Astrocyte (in vitro differentiated cells and primary cell): ENCODE data around the gene SORL1. TPM values are rescaled to one million over a fixed set of nuclear protein-coding genes. Genes with fewer than 3 reads are reported as not detected.
A peak's percentile ranks its signal among the peaks of the same experiment; 100 is the strongest.

Experiments used
- DNase-seq: peaks from one replicate; pipeline ENCODE4 v3.0.0-alpha.2; 2010; ENCODE audit warnings: low read depth
- FAIRE-seq: peaks from 2 replicates; lab custom pipeline; 2011; peaks lifted over from hg19 to GRCh38; lab: Jason Lieb, UNC
- H2AFZ ChIP-seq: 2 replicates; pipeline ENCODE4 v1.6.0; 2012; ENCODE audit warnings: low read depth, low read length, inconsistent platforms
- H3K27ac ChIP-seq: 2 replicates; pipeline ENCODE4 v1.5.1; 2011; ENCODE audit warnings: low read depth, low read length, inconsistent platforms
- H3K27me3 ChIP-seq: 2 replicates; pipeline ENCODE4 v1.6.0; 2011; ENCODE audit warnings: low read length, inconsistent platforms; ENCODE audit not compliant: insufficient read depth
- H3K36me3 ChIP-seq: 2 replicates; pipeline ENCODE4 v1.5.1; 2011; ENCODE audit warnings: low read length, inconsistent platforms; ENCODE audit not compliant: insufficient read depth
- H3K4me1 ChIP-seq: 2 replicates; pipeline ENCODE4 v1.5.1; 2011; ENCODE audit warnings: low read length, inconsistent platforms; ENCODE audit not compliant: insufficient read depth
- H3K4me2 ChIP-seq: 2 replicates; pipeline ENCODE4 v1.6.0; 2012; ENCODE audit warnings: low read length, inconsistent platforms
- H3K4me3 ChIP-seq: 2 replicates; pipeline ENCODE4 v1.5.1; 2011; ENCODE audit warnings: low read depth, mild to moderate bottlenecking, low read length, inconsistent platforms; ENCODE audit not compliant: insufficient read depth
- H3K79me2 ChIP-seq: 2 replicates; pipeline ENCODE4 v1.6.0; 2012; ENCODE audit warnings: mild to moderate bottlenecking, low read length, inconsistent platforms; ENCODE audit not compliant: insufficient read depth
- H3K9ac ChIP-seq: 2 replicates; pipeline ENCODE4 v1.6.0; 2012; ENCODE audit warnings: mild to moderate bottlenecking, low read length, inconsistent platforms
- H3K9me3 ChIP-seq: 2 replicates; pipeline ENCODE4 v1.5.1; 2012; ENCODE audit warnings: low read depth, mild to moderate bottlenecking, low read length, inconsistent platforms; ENCODE audit not compliant: insufficient read depth
- H4K20me1 ChIP-seq: 2 replicates; pipeline ENCODE4 v1.6.0; 2012; ENCODE audit warnings: low read length, inconsistent platforms; ENCODE audit not compliant: insufficient read depth
- H3K27ac Mint-ChIP-seq: one replicate; pipeline ENCODE4 v1.8.0; 2021; ENCODE audit warnings: mild to moderate bottlenecking, mixed read lengths; ENCODE audit not compliant: unreplicated experiment
- H3K27me3 Mint-ChIP-seq: one replicate; pipeline ENCODE4 v1.8.0; 2021; ENCODE audit warnings: low read depth, mixed read lengths; ENCODE audit not compliant: unreplicated experiment
- H3K36me3 Mint-ChIP-seq: one replicate; pipeline ENCODE4 v1.8.0; 2021; ENCODE audit warnings: low read depth, mixed read lengths; ENCODE audit not compliant: unreplicated experiment
- H3K4me1 Mint-ChIP-seq: one replicate; pipeline ENCODE4 v1.8.0; 2021; ENCODE audit warnings: low read depth, mixed read lengths; ENCODE audit not compliant: unreplicated experiment
- H3K4me3 Mint-ChIP-seq: one replicate; pipeline ENCODE4 v1.8.0; 2021; ENCODE audit warnings: mild to moderate bottlenecking, moderate library complexity, mixed read lengths; ENCODE audit not compliant: unreplicated experiment
- H3K9me3 Mint-ChIP-seq: one replicate; pipeline ENCODE4 v1.8.0; 2021; ENCODE audit warnings: mild to moderate bottlenecking, mixed read lengths; ENCODE audit not compliant: unreplicated experiment
- CTCF ChIP-seq: IDR thresholded peaks from 2 replicates; pipeline ENCODE4 v1.5.1; 2011; ENCODE audit warnings: low read depth, mild to moderate bottlenecking, inconsistent platforms, low read length, moderate library complexity; ENCODE audit not compliant: insufficient read depth
- EZH2 ChIP-seq: IDR thresholded peaks from 2 replicates; pipeline ENCODE4 v1.6.1; 2012; ENCODE audit warnings: mild to moderate bottlenecking, low read length, inconsistent platforms; ENCODE audit not compliant: insufficient read depth
- total RNA-seq: library from RNA; stranded (reverse); gene quantifications from 2 replicates; pipeline ENCODE4 v1.2.1, GENCODE V29; 2021

Gene SORL1
- total RNA-seq, 1 donor from 2014 or later, result 4.1 TPM

DNA sequence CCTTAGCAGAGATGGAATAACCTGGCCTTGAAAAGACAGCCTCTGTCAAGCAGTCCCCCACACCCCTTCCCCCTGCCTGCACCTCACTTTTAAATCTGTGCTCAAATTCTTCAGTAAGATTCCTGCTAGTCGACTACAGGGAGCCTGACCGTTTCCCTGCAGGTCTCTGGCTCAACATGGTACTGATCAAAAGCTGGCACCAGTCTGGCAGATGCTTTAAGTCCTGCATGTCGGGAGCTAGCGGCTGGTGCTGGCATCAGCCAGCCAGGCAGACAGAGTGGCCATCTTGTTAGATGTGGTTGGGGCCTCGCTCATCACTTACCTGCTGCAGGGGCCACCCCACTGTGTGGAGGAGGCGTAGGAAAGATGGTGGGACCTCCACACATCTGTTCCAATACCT is 205.0 kb downstream of the SORL1 start:
- Mint-ChIP-seq H3K27ac (peak overlapping the region; percentile 26), H3K36me3 (no peaks in the 10 kb centered on the region), H3K4me3 (no peak overlapping the region), H3K4me1 (peaks cover 22% of the 10 kb centered on the region), H3K9me3 (no peaks in the 10 kb centered on the region), H3K27me3 (peaks cover 2% of the 10 kb centered on the region)
- peak overlapping the region; percentile 98 for H3K27ac ChIP-seq
- H3K79me2 ChIP-seq, result no peaks in the 10 kb centered on the region
- H2AFZ ChIP-seq, result peak overlapping the region; percentile 3
- H3K4me3 ChIP-seq, result no peak overlapping the region
- H3K4me1 ChIP-seq, result peaks cover 30% of the 10 kb centered on the region
- no peak for TF ChIP-seq CTCF
- no peak for TF ChIP-seq EZH2
- no peaks in the 10 kb centered on the region for H3K36me3 ChIP-seq
- H4K20me1 ChIP-seq, result no peaks in the 10 kb centered on the region
- H3K27me3 ChIP-seq, result no peaks in the 10 kb centered on the region
- no peak overlapping the region for H3K4me2 ChIP-seq
- H3K9me3 ChIP-seq, result no peaks in the 10 kb centered on the region
- DNase-seq, result no peak
- H3K9ac ChIP-seq, result peak overlapping the region; percentile 91
- FAIRE-seq, result no peak

- H3K4me1 Mint-ChIP-seq, result peaks cover 19% of the 10 kb centered on the region
- no peaks in the 10 kb centered on the region for H3K27me3 Mint-ChIP-seq
Observed at GRCh38 chr11:121659811-121660210, 207.7 kb downstream of the SORL1 start.

More at GRCh38 chr11:121659811-121660210, 207.7 kb downstream of the SORL1 start:
- H3K36me3 Mint-ChIP-seq, result no peaks in the 10 kb centered on the region
- Histone ChIP-seq H3K4me3 (no peak overlapping the region), H3K79me2 (no peaks in the 10 kb centered on the region), H3K36me3 (no peaks in the 10 kb centered on the region), H3K4me1 (peaks cover 31% of the 10 kb centered on the region), H3K9ac (no peak overlapping the region), H3K4me2 (no peak overlapping the region), H3K9me3 (no peaks in the 10 kb centered on the region), H4K20me1 (no peaks in the 10 kb centered on the region), H3K27ac (no peak overlapping the region), H2AFZ (no peak overlapping the region), H3K27me3 (no peaks in the 10 kb centered on the region)
- TF ChIP-seq EZH2, result no peak
- no peak for TF ChIP-seq CTCF
- no peak for FAIRE-seq
- no peak overlapping the region for H3K27ac Mint-ChIP-seq
- no peak for DNase-seq
- H3K4me3 Mint-ChIP-seq, result no peak overlapping the region
- no peaks in the 10 kb centered on the region for H3K9me3 Mint-ChIP-seq
